Fibroblast of lung (primary cell): ENCODE results near the gene SRPK3. TPM values are rescaled to one million over a fixed set of nuclear protein-coding genes. Genes with fewer than 3 reads are reported as not detected.

ENCODE experiments used
- DNase-seq, 2 donors: peaks; one replicate each; pipeline versions ENCODE4 v3.0.0 to v3.0.0-alpha.2; 2010; ENCODE audit warnings: low read depth in 2 of 2
- H2AFZ ChIP-seq: 2 replicates; pipeline ENCODE4 v1.5.1; 2012; ENCODE audit warnings: low read length, control low read depth, inconsistent platforms
- H3K27ac ChIP-seq: 2 replicates; pipeline ENCODE4 v1.5.1; 2011; ENCODE audit warnings: low read length, control low read depth; ENCODE audit not compliant: insufficient read depth
- H3K27me3 ChIP-seq: 2 replicates; pipeline ENCODE4 v1.5.1; 2011; ENCODE audit warnings: mild to moderate bottlenecking, low read length; ENCODE audit not compliant: control insufficient read depth, insufficient read depth
- H3K36me3 ChIP-seq: 2 replicates; pipeline ENCODE4 v1.5.1; 2011; ENCODE audit warnings: low read length; ENCODE audit not compliant: control insufficient read depth, insufficient read depth
- H3K4me1 ChIP-seq: 2 replicates; pipeline ENCODE4 v1.5.1; 2011; ENCODE audit warnings: low read length; ENCODE audit not compliant: control insufficient read depth, insufficient read depth; ENCODE audit errors: extremely low read depth
- H3K4me2 ChIP-seq: 2 replicates; pipeline ENCODE4 v1.5.1; 2011; ENCODE audit warnings: low read length, control low read depth; ENCODE audit not compliant: insufficient read depth; ENCODE audit errors: extremely low read depth
- H3K4me3 ChIP-seq, 4 experiments: fragments of 200-600 bp in 1 of 4; sonication (generic) in 1 of 4; replicated peaks in 1 of 4; 2 replicates each; pipeline ENCODE4 v1.5.1; 2011 to 2016; ENCODE audit warnings: low read length in 4 of 4, low read depth in 3 of 4, mild to moderate bottlenecking in 3 of 4, control low read depth in 2 of 4, inconsistent platforms in 1 of 4, mixed read lengths in 1 of 4; ENCODE audit not compliant: insufficient read depth in 1 of 4; ENCODE audit errors: control extremely low read depth in 1 of 4
- H3K79me2 ChIP-seq: 2 replicates; pipeline ENCODE4 v1.5.1; 2012; ENCODE audit warnings: mild to moderate bottlenecking, low read length, inconsistent platforms; ENCODE audit not compliant: control insufficient read depth, insufficient read depth
- H3K9ac ChIP-seq: 2 replicates; pipeline ENCODE4 v1.5.1; 2011; ENCODE audit warnings: mild to moderate bottlenecking, low read length, control low read depth; ENCODE audit not compliant: insufficient read depth
- H3K9me3 ChIP-seq: 2 replicates; pipeline ENCODE4 v1.5.1; 2012; ENCODE audit warnings: low read depth, low read length; ENCODE audit not compliant: control insufficient read depth, insufficient read depth
- H4K20me1 ChIP-seq: 2 replicates; pipeline ENCODE4 v1.5.1; 2011; ENCODE audit warnings: low read length; ENCODE audit not compliant: control insufficient read depth, insufficient read depth; ENCODE audit errors: extremely low read depth
- CTCF ChIP-seq, 2 donors: IDR thresholded peaks in 1 of 2; conservative IDR thresholded peaks in 1 of 2; 1 replicate in 1 of 2; 2 replicates in 1 of 2; pipeline ENCODE4 v1.5.1; 2011 to 2012; ENCODE audit warnings: low read length in 2 of 2, control low read depth in 1 of 2, inconsistent platforms in 1 of 2, low read depth in 1 of 2, mild to moderate bottlenecking in 1 of 2
- EZH2 ChIP-seq: IDR thresholded peaks from 2 replicates; pipeline ENCODE4 v1.5.1; 2012; ENCODE audit warnings: low read length, control low read depth, mild to moderate bottlenecking; ENCODE audit errors: missing control alignments
- polyA plus RNA-seq, 2 donors: library from polyadenylated mRNA; depleted of rRNA in 1 of 2; stranded (reverse) in 1 of 2; unstranded in 1 of 2; fragments of >200 nt; gene quantifications; 2 replicates each; pipeline ENCODE4 v1.2.1, GENCODE V29; 2011 to 2012; ENCODE audit warnings: missing spikeins in 1 of 2
- total RNA-seq: library from RNA; depleted of rRNA; stranded (reverse); fragments of >200 nt; gene quantifications from 2 replicates; pipeline ENCODE4 v1.2.1, GENCODE V29; 2014

SRPK3 gene
- total and polyA plus RNA-seq, 2 donors (not counting 1 experiment from before 2014, with no cell fraction given) = 0.40 to 0.83 TPM

DNA sequence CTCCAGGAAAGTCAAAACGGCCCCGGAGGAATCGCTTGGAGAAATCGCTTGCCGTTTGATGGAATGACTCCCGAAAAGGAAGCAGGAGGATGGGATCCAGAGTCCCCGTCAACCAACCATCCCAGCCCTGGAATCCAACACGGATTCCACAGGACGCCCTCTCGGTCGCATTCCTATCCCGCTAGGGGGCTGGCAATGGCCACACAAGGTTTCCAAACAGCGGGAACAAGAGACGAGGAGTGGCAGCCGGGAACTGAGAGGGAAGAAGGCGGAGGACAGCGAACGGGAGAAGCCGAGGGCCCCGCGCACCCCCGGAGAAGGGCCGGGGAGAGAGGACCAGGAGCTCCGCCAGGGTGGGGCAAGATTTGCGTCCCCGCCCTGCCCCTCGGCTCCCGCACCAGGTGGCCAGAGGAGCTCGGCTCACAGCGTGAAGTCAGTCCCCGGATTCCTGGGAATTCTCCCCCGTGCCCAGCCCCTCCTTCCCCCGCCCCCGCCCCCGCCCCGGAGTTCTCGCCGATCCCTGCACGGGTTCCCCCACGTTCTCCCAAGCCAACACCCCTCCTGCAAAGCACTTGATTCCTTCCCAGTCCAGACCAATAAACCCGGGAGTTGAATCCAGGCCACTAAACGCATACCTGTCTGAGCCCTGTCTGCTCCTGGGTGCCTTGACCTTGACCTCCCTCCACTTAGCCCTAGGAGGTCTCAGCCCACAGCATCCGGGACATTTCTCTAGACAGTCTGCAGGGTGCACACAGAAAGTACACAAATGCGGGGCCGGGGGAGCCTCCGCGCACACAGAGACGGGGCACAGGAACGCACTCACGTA, 48.1 kb downstream of the SRPK3 start:
- H4K20me1 ChIP-seq = no peaks in the 10 kb centered on the region

DNA sequence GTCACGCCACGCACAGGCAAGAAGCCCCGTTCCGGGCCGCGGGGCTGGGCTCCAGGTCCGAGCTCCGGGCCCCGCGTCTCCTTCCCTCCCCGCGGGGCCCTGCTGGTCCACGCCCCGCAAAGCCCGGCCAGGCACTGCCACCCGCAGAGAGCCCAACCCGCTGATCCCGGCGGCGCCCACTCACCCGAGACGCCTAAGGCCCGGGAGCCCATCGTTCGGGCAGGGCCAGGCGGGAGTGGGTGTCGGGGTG, 48.6 kb downstream of the SRPK3 start:
- no peak overlapping the region for H3K4me2 ChIP-seq
- DNase-seq = no peak
- H3K27me3 ChIP-seq = peaks cover 36% of the 10 kb centered on the region
- no peak overlapping the region for H2AFZ ChIP-seq
- no peaks in the 10 kb centered on the region for H4K20me1 ChIP-seq
- TF ChIP-seq EZH2 (no peak), CTCF (conservative IDR thresholded peaks at IDR 0.05 in 1 of 2, IDR thresholded peaks at IDR 0.05 in 1 of 2; ENCODE audit: low read depth in 1 of 2, low read length in 2 of 2) (no peak)
- H3K4me3 ChIP-seq = no peak overlapping the region
- H3K4me1 ChIP-seq = no peaks in the 10 kb centered on the region
- no peaks in the 10 kb centered on the region for H3K79me2 ChIP-seq
- H3K9me3 ChIP-seq = no peaks in the 10 kb centered on the region
- no peaks in the 10 kb centered on the region for H3K36me3 ChIP-seq
- no peak overlapping the region for H3K27ac ChIP-seq
- no peak overlapping the region for H3K9ac ChIP-seq

More for the DNA sequence above, 48.1 kb downstream of the SRPK3 start:
- no peaks in the 10 kb centered on the region for H3K79me2 ChIP-seq
- no peak overlapping the region for H2AFZ ChIP-seq
- H3K4me3 ChIP-seq = no peak overlapping the region
- TF ChIP-seq CTCF (conservative IDR thresholded peaks at IDR 0.05 in 1 of 2, IDR thresholded peaks at IDR 0.05 in 1 of 2; ENCODE audit: low read depth in 1 of 2, low read length in 2 of 2) = no peak
- TF ChIP-seq EZH2 = peak; percentile 74
- H3K4me2 ChIP-seq = no peak overlapping the region
- DNase-seq = no peak
- no peaks in the 10 kb centered on the region for H3K4me1 ChIP-seq
- no peaks in the 10 kb centered on the region for H3K36me3 ChIP-seq
- peaks cover 37% of the 10 kb centered on the region for H3K27me3 ChIP-seq
- H3K9ac ChIP-seq = no peak overlapping the region
- no peak overlapping the region for H3K27ac ChIP-seq
- H3K9me3 ChIP-seq = no peaks in the 10 kb centered on the region

- Histone ChIP-seq H3K27ac (no peak within 1 kb of the TSS), H3K4me2 (no peak within 1 kb of the TSS), H2AFZ (no peak within 1 kb of the TSS), H3K36me3 (no peaks in the 10 kb centered on the region), H3K9me3 (no peaks in the 10 kb centered on the region), H3K79me2 (no peaks in the 10 kb centered on the region), H4K20me1 (no peaks in the 10 kb centered on the region), H3K4me1 (no peaks in the 10 kb centered on the region), H3K9ac (no peak within 1 kb of the TSS), H3K4me3 (no peak within 1 kb of the TSS), H3K27me3 (peaks cover 36% of the 10 kb centered on the region)
- DNase-seq = no peak
- no peak for TF ChIP-seq CTCF (conservative IDR thresholded peaks at IDR 0.05 in 1 of 2, IDR thresholded peaks at IDR 0.05 in 1 of 2; ENCODE audit: low read depth in 1 of 2, low read length in 2 of 2)
- TF ChIP-seq EZH2 = peak; percentile 92
These were observed 49.2 kb downstream of the SRPK3 start, which contains the start of gene PDZD4 for GRCh38 chrX:153829799-153830639. Gene PDZD4, minus strand, starts transcription at chrX:153830544. Its CDS starts 246 bp downstream, at chrX:153830298.
